ENCODE measurements around the gene MCTP2.

GRCh38 chr15:94404733-94405283 is 173.4 kb downstream of the MCTP2 start:
- no peak for TF ChIP-seq POLR2AphosphoS5 (IDR thresholded peaks at IDR 0.05; ENCODE audit: low read depth, low read length)
- TF ChIP-seq TAF1 (IDR thresholded peaks at IDR 0.05; ENCODE audit: borderline replicate concordance, low read depth, low read length) = no peak

All from GM12892 (cell line).